HepG2 (cell line): ENCODE measurements around the gene ABHD17A. TPM values are rescaled to one million over a fixed set of nuclear protein-coding genes. Genes with fewer than 3 reads are reported as not detected.

ENCODE experiments used
- ARNTL ChIP-seq: sonication (generic); formaldehyde crosslinking; IDR thresholded peaks from 2 replicates; pipeline ENCODE4 v1.4.0; 2020; ENCODE audit warnings: mild to moderate bottlenecking, missing genetic modification reagents
- CENPX ChIP-seq: sonication (generic); formaldehyde crosslinking; IDR thresholded peaks from 2 replicates; pipeline ENCODE4 v1.9.0; 2021; ENCODE audit warnings: mild to moderate bottlenecking, missing genetic modification reagents, moderate library complexity
- ELF1 ChIP-seq: sonication (generic); formaldehyde crosslinking; IDR thresholded peaks from 2 replicates; pipeline ENCODE4 v1.4.0; 2020; ENCODE audit warnings: missing genetic modification reagents
- GABPB1 ChIP-seq: IDR thresholded peaks from 2 replicates; pipeline ENCODE4 v1.6.1; 2016; ENCODE audit warnings: mild to moderate bottlenecking, missing genetic modification reagents, moderate library complexity, missing compliant biosample characterization
- HDAC1 ChIP-seq: sonication (generic); formaldehyde crosslinking; IDR thresholded peaks from 2 replicates; pipeline ENCODE4 v1.5.1; 2020; ENCODE audit warnings: mild to moderate bottlenecking, missing genetic modification reagents
- JUNB ChIP-seq: sonication (generic); formaldehyde crosslinking; IDR thresholded peaks from 2 replicates; pipeline ENCODE4 v1.8.0; 2022; ENCODE audit warnings: missing genetic modification reagents, mild to moderate bottlenecking, borderline replicate concordance
- KLF9 ChIP-seq: IDR thresholded peaks from 2 replicates; pipeline ENCODE4 v1.6.1; 2016; ENCODE audit warnings: low read depth
- NR2F6 ChIP-seq, 2 experiments: IDR thresholded peaks; 2 replicates each; pipeline ENCODE4 v1.6.1; 2016; ENCODE audit warnings: antibody characterized with exemption in 1 of 2, mild to moderate bottlenecking in 1 of 2
- PRDM10 ChIP-seq: sonication (generic); formaldehyde crosslinking; IDR thresholded peaks from 2 replicates; pipeline ENCODE4 v1.4.0; 2020; ENCODE audit warnings: low read depth, missing genetic modification reagents
- SNAPC2 ChIP-seq: sonication (generic); formaldehyde crosslinking; IDR thresholded peaks from 2 replicates; pipeline ENCODE4 v1.8.1; 2022; ENCODE audit warnings: mild to moderate bottlenecking, missing genetic modification reagents
- SRY ChIP-seq: sonication (generic); formaldehyde crosslinking; IDR thresholded peaks from 2 replicates; pipeline ENCODE4 v1.8.0; 2022; ENCODE audit warnings: mild to moderate bottlenecking, missing genetic modification reagents
- STAT6 ChIP-seq: sonication (generic); formaldehyde crosslinking; IDR thresholded peaks from 2 replicates; pipeline ENCODE4 v1.4.0; 2020; ENCODE audit warnings: missing genetic modification reagents, mild to moderate bottlenecking, borderline replicate concordance
- YEATS2 ChIP-seq: sonication (generic); formaldehyde crosslinking; IDR thresholded peaks from 2 replicates; pipeline ENCODE4 v1.4.0; 2020; ENCODE audit warnings: missing genetic modification reagents, borderline replicate concordance
- YY1 ChIP-seq: IDR thresholded peaks from 2 replicates; pipeline ENCODE4 v1.6.1; 2011; ENCODE audit warnings: low read length, low read depth, moderate library complexity, mild to moderate bottlenecking; ENCODE audit not compliant: insufficient read depth, insufficient replicate concordance
- ZBTB7B ChIP-seq: sonication (generic); formaldehyde crosslinking; IDR thresholded peaks from 2 replicates; pipeline ENCODE4 v1.4.0; 2020; ENCODE audit warnings: missing genetic modification reagents
- ZNF276 ChIP-seq: sonication (generic); formaldehyde crosslinking; IDR thresholded peaks from 2 replicates; pipeline ENCODE4 v1.4.0; 2020; ENCODE audit warnings: mild to moderate bottlenecking, low read depth, missing genetic modification reagents
- ZSCAN5A ChIP-seq: sonication (generic); formaldehyde crosslinking; IDR thresholded peaks from 2 replicates; pipeline ENCODE4 v1.8.0; 2022; ENCODE audit warnings: mild to moderate bottlenecking, missing genetic modification reagents, borderline replicate concordance
- polyA plus RNA-seq, 8 experiments: library from polyadenylated mRNA; depleted of rRNA in 3 of 8; stranded (reverse) in 7 of 8; unstranded in 1 of 8; fragments of >200 nt; fragmentation: Illumina TruSeq in 4 of 8; extraction: Trizol in 4 of 8; gene quantifications; 2 replicates each; pipeline versions ENCODE4 v1.2.1 to v1.2.3, GENCODE V29; 2011 to 2016; ENCODE audit warnings: low read depth in 4 of 8, missing spikeins in 1 of 8, mixed read lengths in 1 of 8; ENCODE audit not compliant: insufficient read depth in 1 of 8
- total RNA-seq, 5 experiments: library from RNA; depleted of rRNA; stranded (reverse); fragments of >200 nt; fragmentation: Illumina TruSeq; extraction: Trizol; gene quantifications; 2 replicates each; pipeline ENCODE4 v1.2.3, GENCODE V29; 2016; ENCODE audit warnings: low read depth in 1 of 5

The ABHD17A gene
- total and polyA plus RNA-seq, 2 of the 13 experiments (the other 11 are each of a cell fraction or from before 2014, with no cell fraction given) = 27.7 to 40.8 TPM

- TF ChIP-seq ZSCAN5A = 0 out of 2 replicates have a peak, but pooled peaks have one; percentile 33
- TF ChIP-seq JUNB (CRISPR knock-in tag) = no peak
- 0 out of 2 replicates have a peak, but pooled peaks have one; percentile 37 for TF ChIP-seq KLF9 (CRISPR knock-in tag)
- peak; percentile 34; the same call in 1 of the 2 replicates for TF ChIP-seq SNAPC2
- TF ChIP-seq ARNTL (CRISPR knock-in tag) = 0 out of 2 replicates have a peak, but pooled peaks have one; percentile 6
- no peak for TF ChIP-seq YY1
- 0 out of 2 replicates have a peak, but pooled peaks have one; percentile 34 for TF ChIP-seq PRDM10 (CRISPR knock-in tag)
- no peak for TF ChIP-seq NR2F6 (IDR thresholded peaks at IDR 0.05)
- TF ChIP-seq NR2F6 (CRISPR knock-in tag; IDR thresholded peaks at IDR 0.05) = peak; percentile 66; the same call in 1 of the 2 replicates
- 0 out of 2 replicates have a peak, but pooled peaks have one; percentile 22 for TF ChIP-seq ELF1
- peak; percentile 82; the same call in 1 of the 2 replicates for TF ChIP-seq ZBTB7B (CRISPR knock-in tag)
- TF ChIP-seq HDAC1 = peak; percentile 48; the same call in 1 of the 2 replicates
- peak; percentile 55 for TF ChIP-seq GABPB1 (CRISPR knock-in tag)
- no peak for TF ChIP-seq STAT6
- peak; percentile 64; the same call in 1 of the 2 replicates for TF ChIP-seq SRY (CRISPR knock-in tag)
- peak; percentile 20; the same call in 1 of the 2 replicates for TF ChIP-seq YEATS2 (CRISPR knock-in tag)
- TF ChIP-seq ZNF276 (CRISPR knock-in tag) = no peak
- no peak for TF ChIP-seq CENPX (CRISPR knock-in tag)
Measured at GRCh38 chr19:1929021-1929742, 43.9 kb upstream of the ABHD17A start (continued).
